Stimulated activated CD4-positive, alpha-beta T cell treated with anti-CD3 and anti-CD28 coated beads, Interleukin-4, amount 100 ng/mL, for 24 hours (primary cell): Measurements from ENCODE around the gene MARS2.
"Not testable (repeated sequence)": the region's sequence is repeated elsewhere in the genome, so short reads cannot be mapped to it uniquely, and the experiment has no call there.

Experiments used
- DNase-seq: peaks from one replicate; pipeline ENCODE4 v3.0.0-alpha.2; 2020

Gene MARS2

GRCh38 chr2:197707316-197708213 is 2.4 kb downstream of the MARS2 start:
- no peak for DNase-seq

- no peak for DNase-seq
Measured at GRCh38 chr2:197708331-197708730, 3.2 kb downstream of the MARS2 start.

GRCh38 chr2:197709140-197709539 is 4.0 kb downstream of the MARS2 start:
- DNase-seq, result not testable (repeated sequence)

- no peak for DNase-seq
Measured at GRCh38 chr2:197710424-197711042, 5.4 kb downstream of the MARS2 start.

- no peak for DNase-seq
Measured at GRCh38 chr2:197711578-197711977, 6.4 kb downstream of the MARS2 start.

GRCh38 chr2:197713271-197713670 is 8.1 kb downstream of the MARS2 start:
- DNase-seq, result no peak

GRCh38 chr2:197717863-197718262 is 12.7 kb downstream of the MARS2 start:
- no peak for DNase-seq

GRCh38 chr2:197727011-197727410 is 21.8 kb downstream of the MARS2 start:
- no peak for DNase-seq

GRCh38 chr2:197728555-197729544 is 23.7 kb downstream of the MARS2 start:
- not testable (repeated sequence) for DNase-seq

- no peak for DNase-seq
Measured at GRCh38 chr2:197740200-197740599, 35.0 kb downstream of the MARS2 start.
